Stimulated activated CD4-positive, alpha-beta T cell treated with anti-CD3 and anti-CD28 coated beads, Interleukin-4, amount 100 ng/mL, for 1 hour (primary cell): ENCODE data around the gene ZFAND3.

Experiments used
- DNase-seq: peaks from one replicate; pipeline ENCODE4 v3.0.0-alpha.2; 2020

The ZFAND3 gene

GRCh38 chr6:38158762-38159350 lies 339.3 kb downstream of the ZFAND3 start:
- no peak for DNase-seq

DNA sequence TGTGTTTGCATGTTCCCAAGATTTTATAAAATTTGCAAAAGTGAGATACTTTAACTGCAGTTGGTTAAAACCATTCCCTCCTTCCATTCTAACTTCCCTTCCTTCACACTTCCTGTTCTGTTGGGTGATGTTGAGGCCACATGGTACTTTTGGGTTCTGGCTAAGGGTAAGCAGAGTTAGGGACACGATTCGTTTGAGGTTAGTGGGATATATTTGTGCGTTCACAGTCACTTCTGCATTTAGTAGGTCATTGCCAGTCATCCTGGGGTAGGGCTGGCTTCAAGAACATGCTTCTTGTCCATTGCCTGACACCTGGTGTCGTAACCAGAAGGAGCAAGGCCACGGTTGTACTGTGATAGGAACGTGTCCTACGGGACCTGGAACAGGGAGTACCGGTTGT lies 340.1 kb downstream of the ZFAND3 start:
- no peak for DNase-seq

- no peak for DNase-seq
These were observed 341.3 kb downstream of the ZFAND3 start for GRCh38 chr6:38160831-38161230.

DNA sequence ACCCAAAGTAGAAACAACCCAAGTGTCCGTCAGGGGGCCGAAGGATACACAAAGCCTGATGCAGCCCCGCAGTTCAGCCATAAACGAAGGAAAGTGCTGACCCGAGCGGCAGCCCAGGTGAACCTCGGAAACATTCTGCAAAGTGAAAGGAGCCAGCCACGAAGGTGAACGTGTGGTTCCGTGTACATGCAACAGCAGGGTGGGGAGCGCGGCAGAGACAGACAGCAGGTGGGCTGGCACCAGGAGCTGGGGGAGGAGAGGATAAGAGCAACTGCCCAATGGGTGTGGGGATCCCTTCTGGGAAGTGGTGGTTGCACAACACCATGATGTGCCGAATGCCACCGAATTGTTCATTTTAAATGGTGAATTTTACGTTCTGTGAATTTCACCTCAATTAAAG lies 341.8 kb downstream of the ZFAND3 start:
- DNase-seq, result no peak

- no peak for DNase-seq
These were observed 342.4 kb downstream of the ZFAND3 start for GRCh38 chr6:38161754-38162492.

GRCh38 chr6:38162493-38163185 lies 343.1 kb downstream of the ZFAND3 start:
- DNase-seq, result no peak

DNA sequence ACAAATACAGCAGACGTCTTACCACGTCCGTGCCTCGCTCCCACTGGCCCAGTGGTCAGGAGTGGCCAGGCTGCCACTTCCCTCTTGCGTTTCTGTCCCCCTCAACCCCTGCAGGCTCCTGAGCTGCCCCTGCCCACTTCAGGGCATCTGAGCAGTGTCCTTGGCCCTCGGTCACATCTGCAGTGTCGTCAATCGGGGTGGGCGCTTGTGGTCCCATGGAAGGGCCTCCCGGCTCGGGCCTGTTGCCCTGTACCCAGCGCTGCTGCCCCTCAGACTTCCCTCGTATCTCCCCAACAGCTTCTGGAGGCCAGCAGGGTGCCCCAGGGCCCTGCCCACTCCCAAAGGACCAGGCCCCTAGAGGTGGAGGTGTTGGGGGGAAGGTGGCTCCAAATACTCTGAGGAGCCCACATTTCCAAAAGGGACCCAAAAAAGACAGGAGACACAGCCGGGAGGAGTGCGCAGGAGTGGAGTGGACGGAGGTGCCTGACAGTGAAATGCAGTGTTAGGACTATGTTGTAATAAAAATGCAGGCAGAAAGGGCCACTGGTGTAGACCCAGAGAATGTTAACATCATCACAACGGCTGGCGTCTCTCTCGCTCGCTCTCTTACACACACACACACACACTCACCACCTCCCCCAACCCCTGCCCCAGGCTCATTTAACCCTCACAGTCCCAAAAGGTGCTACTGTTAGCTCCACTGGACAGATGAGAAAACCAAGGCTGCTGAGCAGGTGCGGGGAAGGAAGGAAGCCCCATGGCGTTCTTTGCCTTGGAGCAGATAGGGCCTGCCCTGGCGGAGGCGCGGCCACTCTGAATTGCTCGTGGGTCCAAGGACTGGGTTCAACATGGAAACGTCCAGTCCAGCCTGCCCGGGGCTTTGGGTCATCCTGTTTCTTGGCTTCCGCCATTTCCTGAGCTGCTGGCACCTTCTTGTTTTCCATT lies 343.9 kb downstream of the ZFAND3 start:
- DNase-seq, result no peak

DNA sequence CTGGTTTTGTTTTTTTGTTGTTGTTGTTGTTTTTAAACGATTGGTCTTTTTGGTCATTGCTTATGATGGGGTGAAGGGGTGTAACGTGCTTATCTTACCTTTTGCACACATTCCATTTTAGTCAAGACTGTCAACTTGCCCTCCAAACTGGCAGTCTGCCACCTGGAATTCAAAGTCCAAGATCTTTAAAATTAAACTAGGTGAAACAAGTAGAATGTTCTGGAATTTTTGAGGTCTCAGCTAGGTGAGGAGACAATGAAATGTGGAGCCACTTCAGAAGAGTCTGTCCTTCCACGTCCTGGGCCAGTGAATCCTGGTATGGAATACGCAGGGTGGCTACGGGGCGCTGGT lies 344.6 kb downstream of the ZFAND3 start:
- DNase-seq, result no peak

- DNase-seq, result no peak
These were observed 345.2 kb downstream of the ZFAND3 start for GRCh38 chr6:38164671-38165108.

GRCh38 chr6:38166411-38167240 lies 347.1 kb downstream of the ZFAND3 start:
- DNase-seq, result no peak

DNA sequence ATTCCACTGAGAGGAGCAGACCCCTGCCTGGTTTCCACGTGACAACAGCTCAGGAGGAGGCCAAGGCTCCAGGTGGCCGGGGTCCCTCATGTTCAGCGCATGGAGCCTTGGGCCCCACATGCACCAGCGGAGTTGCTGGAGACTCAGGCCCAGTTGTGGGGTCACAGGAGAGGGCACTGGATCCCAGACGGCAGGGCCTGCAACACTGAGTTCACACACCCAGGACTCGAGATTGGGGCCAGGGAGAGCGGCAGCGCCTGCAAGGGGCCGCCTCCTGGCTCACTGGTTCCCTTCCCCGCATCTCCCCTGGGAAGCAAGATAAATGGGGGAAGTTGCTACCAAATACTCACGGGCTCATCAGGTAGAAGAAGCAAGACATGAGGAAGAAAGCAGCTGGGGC lies 348.1 kb downstream of the ZFAND3 start:
- no peak for DNase-seq

- no peak for DNase-seq
These were observed 348.6 kb downstream of the ZFAND3 start for GRCh38 chr6:38168126-38168525.

DNA sequence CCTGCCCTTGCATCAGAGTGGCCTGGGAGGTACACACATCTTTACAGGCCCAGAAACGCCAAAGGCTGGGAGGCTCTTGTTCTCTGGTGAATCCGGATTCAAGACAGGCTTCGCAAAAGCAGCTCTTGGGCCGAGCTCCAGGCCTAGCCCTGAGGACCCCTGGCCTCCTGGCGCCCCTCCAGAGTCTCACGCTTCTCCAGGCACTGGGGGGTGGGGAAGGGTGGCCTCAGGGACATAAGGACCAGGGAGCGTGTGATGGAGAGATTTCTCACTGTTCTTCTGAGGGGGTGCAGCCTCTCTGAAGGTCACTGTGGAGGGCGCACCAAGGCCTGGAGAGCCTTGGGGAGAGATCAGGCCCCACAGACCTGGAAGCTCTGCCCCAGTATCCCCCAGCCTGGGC lies 349.2 kb downstream of the ZFAND3 start:
- DNase-seq, result no peak

DNA sequence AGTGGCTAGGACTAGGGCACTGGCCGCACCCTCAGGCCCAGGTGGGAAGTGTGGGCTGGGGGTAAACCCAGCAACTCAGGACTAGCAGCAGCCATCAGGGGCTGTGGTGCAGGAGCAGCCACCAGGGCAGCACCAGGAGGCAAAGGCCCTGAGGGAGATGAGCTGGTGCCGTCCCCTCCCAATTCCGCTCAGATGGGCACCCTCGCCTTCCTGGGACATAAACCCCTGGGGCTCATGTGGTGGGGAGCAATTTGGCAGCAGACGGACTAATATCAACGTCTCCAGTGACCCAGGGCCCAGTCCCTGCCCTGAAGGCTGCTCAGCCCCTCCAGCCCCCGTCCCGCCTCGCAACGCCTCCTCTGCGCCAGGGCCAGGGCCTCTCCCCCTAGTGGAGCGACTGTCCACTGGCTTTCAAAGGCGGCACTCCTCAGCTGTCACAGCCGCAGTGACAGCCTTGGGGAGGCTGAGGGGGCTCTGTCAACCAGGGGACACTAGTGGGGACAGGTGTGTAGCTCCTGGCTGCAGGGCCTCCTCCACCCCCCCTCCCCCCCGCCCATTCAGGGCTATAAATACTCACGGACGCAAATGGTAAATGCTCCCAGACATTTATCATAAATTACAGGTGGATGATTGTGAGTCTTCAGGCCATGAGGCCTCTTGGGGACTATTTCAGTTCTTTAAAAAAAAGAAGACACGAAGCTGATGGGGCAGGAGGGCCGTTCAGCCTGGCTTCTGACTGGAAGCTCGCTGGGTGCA lies 349.9 kb downstream of the ZFAND3 start:
- DNase-seq, result no peak

DNA sequence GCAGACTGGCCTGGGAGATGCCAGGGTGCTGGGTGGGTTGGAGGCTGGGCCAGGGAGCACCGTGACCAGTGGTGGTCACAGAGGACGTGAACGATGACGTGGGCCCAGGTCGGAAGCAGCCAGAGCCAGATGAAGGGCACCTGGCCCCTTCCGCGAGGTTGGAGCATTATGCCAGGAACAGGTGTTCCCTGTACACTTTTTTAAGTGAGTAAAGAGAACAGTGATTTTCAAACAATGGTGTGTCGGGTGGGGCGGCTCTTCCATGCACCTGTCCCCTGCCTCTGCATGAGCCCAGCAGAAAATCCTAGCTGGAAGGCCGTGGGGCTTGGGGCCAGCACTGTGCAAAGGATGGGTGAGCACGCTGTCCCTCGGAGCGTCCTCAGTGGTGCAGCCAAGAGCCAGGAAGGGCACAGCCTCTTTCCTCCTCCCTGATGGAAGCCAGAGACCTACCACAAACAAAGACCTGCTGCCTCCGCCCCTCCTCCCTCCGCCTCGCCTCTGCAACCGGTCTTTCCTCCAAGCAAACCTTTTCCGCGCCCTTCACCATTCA lies 350.5 kb downstream of the ZFAND3 start:
- DNase-seq, result no peak

DNA sequence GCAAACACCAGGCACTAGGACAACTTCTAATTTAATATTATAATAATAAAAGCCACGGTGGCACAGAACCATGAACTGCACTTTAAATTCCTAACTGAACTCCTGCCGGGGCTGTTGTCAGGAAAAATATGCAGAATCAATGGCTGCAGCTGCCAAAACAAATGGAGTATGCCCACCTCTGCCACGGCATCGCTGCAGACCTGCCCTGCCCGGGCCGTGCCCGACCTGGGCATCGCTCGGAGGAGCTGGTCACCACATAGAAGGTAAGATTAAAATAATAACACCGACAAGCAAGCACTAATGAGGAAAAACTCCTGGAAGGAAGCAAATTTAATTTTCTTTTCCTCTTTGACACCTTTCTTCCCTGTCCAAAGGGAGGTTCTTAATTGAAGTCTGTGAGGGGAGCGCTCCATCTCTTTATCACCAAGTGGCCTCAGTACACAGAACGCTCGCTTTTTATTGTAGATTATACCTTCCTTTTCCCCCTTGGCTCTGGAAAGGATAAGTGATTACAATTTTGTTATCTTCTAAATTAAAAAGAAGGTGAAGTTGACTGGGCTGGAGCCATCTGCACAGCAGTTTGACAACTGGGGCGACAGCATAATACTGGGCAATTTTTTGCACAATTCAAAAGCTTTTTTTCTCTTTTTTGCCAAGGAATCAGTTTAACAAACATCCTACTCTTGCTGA lies 351.3 kb downstream of the ZFAND3 start:
- DNase-seq, result no peak

DNA sequence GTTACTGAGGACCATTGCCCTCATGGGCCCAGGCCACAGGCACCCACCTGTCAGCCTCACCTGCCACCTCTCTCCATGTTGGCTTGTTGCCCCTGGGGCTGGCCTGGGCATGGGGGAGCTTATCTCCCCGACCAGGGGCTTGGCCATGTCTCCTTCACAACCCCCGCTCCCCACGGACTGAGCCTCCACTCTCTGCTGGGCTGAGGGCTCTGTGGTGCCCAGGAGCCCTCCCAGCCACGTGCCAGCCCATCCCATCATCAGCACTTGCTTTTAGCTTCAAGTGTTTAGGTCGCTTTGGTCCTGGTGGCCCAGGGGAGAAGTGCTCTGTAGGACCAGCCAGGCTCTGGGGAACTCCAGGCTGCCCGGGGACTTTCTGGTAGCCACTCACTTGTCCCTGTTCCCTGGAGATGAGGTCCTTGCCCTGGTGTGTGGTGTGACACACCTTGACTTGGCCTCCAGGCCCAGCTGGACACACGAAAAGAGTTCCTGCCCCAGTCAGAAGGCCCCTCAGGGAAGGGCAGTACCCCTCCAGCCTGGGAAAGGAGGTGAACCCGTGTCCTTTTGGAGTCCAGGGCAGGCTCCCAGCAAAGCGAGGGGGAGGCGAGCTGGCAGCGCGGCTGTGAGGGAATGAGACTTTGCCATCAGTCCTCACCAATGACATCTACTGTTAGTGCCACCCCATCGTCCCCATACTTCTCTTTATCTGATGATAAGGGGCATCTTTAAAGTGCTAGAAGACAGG lies 352.6 kb downstream of the ZFAND3 start:
- no peak for DNase-seq

- no peak for DNase-seq
These were observed 353.3 kb downstream of the ZFAND3 start for GRCh38 chr6:38172739-38173410.

- DNase-seq, result no peak
These were observed 354.4 kb downstream of the ZFAND3 start for GRCh38 chr6:38173909-38174308.
